GM21528 (cell line): ENCODE data around the gene TGFBR2.

ENCODE experiments used
- ATAC-seq: cut with Tn5 transposase; IDR thresholded peaks from one replicate; pipeline ENCODE4 v1.9.1; 2021; ENCODE audit warnings: mild to moderate bottlenecking, moderate library complexity; ENCODE audit not compliant: unreplicated experiment, low FRiP score

Gene TGFBR2

GRCh38 chr3:30671527-30672286, 65.3 kb downstream of the TGFBR2 start:
- ATAC-seq, result no peak

- no peak for ATAC-seq
Measured at GRCh38 chr3:30672287-30672735, 65.9 kb downstream of the TGFBR2 start.

GRCh38 chr3:30672959-30673358, 66.6 kb downstream of the TGFBR2 start:
- ATAC-seq, result no peak

- no peak for ATAC-seq
Measured at GRCh38 chr3:30673425-30674341, 67.3 kb downstream of the TGFBR2 start.

- no peak for ATAC-seq
Measured at GRCh38 chr3:30675006-30675405, 68.6 kb downstream of the TGFBR2 start.

GRCh38 chr3:30675774-30676173, 69.4 kb downstream of the TGFBR2 start:
- ATAC-seq, result no peak

GRCh38 chr3:30676424-30677346, 70.3 kb downstream of the TGFBR2 start:
- ATAC-seq, result no peak

- ATAC-seq, result no peak
Measured at GRCh38 chr3:30677347-30677685, 70.9 kb downstream of the TGFBR2 start.

- ATAC-seq, result no peak
Measured at GRCh38 chr3:30679045-30679444, 72.6 kb downstream of the TGFBR2 start.

GRCh38 chr3:30680789-30681648, 74.6 kb downstream of the TGFBR2 start:
- no peak for ATAC-seq

- no peak for ATAC-seq
Measured at GRCh38 chr3:30681649-30682211, 75.3 kb downstream of the TGFBR2 start.

GRCh38 chr3:30682434-30683155, 76.2 kb downstream of the TGFBR2 start:
- ATAC-seq, result no peak

GRCh38 chr3:30683769-30684168, 77.4 kb downstream of the TGFBR2 start:
- no peak for ATAC-seq

- ATAC-seq, result no peak
Measured at GRCh38 chr3:30684356-30684755, 78.0 kb downstream of the TGFBR2 start.

- ATAC-seq, result no peak
Measured at GRCh38 chr3:30685267-30685667, 78.9 kb downstream of the TGFBR2 start.

- no peak for ATAC-seq
Measured at GRCh38 chr3:30686176-30686575, 79.8 kb downstream of the TGFBR2 start.

- no peak for ATAC-seq
Measured at GRCh38 chr3:30686799-30687198, 80.4 kb downstream of the TGFBR2 start.

GRCh38 chr3:30687930-30688570, 81.6 kb downstream of the TGFBR2 start:
- ATAC-seq, result no peak
